RKO (cell line): ENCODE results near the gene SLC4A11.
"Not testable (repeated sequence)": the region's sequence is repeated elsewhere in the genome, so short reads cannot be mapped to it uniquely, and the experiment has no call there.

Experiments
- DNase-seq: peaks from one replicate; pipeline ENCODE4 v3.0.0-alpha.2; 2016; ENCODE audit warnings: low spot score

SLC4A11 gene

DNA sequence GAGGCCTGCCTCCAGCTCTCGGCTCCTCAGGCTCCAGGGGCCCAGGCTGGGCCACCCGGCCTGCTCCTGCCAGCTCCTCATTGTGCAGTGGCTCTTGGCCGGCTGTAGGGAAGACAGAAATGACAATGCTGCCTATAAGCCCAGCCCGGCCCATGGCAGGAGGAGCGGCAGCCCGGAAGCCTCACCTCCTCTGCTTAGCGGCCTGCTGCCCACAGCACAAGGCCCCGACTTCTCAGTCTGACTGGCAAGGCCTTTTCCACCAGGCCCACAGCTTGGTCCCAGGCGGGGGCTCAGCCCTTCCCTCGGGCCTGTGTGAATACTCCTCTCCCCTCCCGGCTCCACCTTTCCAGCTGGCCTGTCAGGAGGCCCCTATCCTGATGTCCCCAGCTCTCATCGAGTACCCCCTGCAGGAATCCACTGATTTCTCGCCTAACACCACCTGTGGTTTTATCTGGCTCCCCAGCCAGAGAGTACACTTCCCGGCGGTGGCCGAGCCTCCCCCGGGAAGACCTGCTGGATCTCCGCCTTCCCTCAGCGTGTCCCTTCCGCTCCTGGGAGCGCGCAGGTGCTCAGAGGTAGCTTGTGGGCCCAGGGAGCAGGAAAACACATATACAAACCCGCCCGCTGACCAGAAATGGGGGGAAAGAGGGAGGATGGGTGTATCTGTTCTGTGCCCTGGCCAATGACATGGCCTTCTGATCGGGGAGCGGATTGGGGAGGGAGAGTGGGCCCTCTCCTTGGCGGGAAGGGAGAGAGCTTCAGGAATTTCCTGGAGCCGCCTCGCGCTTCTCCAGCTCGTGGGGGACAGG lies 35.5 kb downstream of the SLC4A11 start:
- DNase-seq: peak; percentile 68

DNA sequence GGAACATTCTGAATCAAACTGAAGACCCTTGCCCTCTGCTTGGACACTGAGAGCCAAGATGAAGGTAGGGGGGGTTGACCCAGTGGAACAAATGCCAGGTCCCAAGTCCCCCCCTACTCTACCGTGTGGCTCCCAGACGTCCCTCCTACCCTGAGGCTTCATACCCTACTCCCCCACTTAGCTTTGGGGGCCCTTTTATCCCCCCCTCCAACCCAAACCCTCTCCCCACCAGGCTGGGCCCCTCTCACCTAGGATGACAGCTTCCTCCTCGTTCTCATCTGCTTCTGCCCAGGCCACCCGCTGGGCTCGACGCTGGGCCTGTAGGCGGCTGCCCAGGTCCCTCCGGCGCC lies 36.0 kb downstream of the SLC4A11 start:
- DNase-seq: no peak

DNA sequence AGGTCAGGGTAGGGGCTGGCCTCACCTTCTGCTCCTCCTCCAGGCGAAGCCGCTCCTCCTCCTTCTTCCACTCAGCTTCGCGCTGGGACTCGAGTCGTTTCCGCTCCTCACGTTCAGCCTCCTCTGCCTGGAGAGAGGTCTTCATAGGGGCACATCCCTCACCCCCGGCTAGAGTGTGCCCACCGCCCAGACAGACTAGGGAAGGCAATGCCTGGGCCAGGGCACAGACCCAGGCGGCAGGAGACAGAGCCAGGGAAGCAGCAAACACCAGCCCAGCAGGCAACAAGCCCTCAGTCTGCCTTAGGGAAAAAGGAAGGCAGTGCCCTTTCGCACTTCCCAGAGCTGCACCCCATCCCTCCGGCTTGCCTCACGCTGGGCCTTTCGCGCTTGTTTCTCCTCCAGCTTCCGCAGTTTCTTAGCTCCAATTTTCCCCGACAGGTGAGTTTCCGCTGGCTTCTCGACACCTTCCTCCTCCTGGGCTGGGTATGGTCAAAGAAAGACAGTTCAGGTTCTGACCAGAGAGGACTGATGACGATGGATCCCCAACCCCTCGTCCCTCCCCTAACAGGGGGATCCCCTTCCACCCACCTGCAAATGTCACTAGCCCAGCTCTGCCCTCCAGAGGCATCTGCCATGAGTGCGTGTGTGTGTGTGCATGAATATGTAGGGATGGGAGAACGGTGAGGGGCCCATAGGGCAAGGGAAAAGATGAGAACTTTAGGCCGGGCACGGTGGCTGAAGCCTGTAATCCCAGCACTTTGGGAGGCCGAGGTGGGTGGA lies 38.8 kb downstream of the SLC4A11 start:
- DNase-seq: no peak

DNA sequence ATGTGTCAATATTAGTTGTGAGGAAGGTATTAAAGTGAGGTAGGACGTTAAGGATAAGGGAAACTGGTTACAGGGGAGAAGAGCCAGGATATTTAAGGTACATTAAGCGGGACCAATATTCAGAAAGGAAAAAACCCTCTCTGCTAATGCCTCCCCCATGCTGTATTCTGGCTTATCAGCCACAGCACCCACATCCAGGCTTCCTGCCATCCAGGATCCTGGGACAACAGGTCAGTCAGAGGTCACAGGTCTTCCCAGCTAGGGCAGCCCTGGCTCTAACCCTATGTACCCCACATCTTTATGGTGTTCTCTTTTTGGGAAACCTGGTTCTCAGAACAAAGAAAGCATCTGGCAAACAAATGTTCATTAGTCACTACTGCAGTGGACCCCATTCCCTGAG lies 39.8 kb downstream of the SLC4A11 start:
- no peak for DNase-seq

DNA sequence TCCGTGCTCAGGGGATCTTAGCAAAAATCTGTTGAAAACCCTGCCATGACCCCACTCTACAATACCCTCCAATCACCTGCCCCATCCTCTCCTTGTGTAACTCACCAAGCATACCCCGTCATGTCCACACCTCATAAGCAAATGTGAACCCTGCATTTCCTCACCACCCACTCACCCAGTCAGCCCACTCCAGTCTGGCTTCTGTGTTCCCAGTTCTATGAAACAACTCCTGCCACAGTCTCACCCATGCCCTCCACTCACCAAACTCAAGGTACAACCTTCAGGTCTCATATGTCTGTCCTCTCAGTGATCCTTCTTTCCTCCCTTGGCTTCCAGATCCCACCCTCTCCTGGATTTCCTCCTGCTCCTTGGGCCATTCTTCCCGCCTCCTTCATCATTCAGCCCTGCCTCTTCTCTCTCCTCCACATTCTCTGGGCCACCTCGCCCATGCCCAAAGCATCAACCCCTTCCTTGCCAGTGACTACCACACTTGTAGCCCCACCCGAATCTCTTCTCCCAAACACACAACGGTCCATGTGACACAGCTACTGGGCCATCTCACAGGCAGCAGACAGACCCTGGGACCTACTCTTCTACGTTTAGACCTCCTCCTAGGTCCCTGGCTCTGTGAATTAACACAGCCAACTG lies 43.3 kb downstream of the SLC4A11 start:
- DNase-seq: no peak

DNA sequence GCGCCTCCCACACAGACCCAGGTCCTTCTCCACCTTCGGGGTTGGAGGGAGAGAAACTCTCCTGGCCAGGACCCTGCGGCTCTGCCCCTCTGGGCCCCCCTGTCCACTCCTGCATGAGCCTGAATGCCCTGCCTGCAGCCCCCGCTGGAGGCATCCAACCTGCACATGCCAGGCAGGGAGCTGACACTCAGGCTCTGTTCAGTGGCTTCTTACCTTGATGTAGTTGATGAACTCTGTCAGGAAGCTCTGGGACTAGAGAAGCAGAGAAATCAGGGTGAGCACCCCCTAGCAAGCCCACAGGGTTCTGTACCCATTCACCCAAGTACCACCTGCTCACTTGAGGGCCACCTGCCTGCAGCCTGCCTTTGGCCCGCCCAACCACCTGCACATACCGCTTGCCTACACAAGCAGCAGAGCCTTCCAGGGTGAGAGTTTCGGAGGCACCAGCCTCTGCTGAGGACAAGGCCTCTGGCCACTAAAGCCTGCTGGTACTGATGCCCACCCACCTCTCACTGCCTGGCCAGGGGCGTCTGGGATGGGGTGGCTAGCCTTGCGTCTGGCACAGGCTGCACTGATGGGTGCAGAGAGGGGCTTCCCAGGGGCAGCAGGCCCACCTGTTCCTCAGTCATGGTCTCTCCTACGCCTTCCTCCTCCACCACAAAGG lies 44.2 kb downstream of the SLC4A11 start:
- no peak for DNase-seq

DNA sequence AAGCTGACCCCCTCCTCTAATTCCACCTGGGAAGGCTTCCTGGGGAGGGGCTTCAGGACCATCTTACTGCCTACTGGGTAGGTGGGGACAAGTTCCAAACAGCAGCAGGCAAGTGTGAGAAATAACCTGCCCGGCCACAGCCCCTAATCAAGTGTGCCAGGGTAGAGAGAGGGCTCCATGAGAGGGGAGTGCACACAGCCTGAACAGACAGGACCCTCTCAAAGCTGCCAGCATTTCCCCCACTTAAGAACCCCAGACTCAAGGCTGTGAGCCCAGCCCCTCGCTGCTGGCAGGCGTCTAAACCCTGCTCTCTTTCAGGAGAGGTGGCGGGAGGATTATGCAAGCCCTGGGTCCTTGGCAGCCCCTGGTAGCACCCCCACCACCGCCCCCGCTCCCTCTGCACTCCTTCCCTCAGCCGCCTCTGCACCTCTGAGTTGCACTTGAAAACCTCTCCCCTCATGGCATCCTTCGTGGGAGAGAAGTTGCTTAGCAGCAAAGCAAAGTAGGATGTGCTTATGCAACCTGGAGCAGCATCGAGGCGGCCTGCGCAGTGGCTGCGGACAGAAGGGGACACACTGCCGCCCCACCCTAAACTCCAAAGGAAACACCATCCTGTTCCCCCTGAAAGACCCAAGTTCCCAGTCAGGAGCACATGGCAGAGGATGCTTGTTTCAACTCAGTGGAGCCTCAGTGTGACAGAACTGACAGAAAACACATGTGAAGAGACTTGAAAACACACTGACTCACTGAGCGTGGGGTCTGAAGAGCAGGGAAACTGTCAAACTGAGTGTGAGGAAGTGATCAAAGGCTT lies 45.0 kb downstream of the SLC4A11 start:
- DNase-seq: no peak

DNA sequence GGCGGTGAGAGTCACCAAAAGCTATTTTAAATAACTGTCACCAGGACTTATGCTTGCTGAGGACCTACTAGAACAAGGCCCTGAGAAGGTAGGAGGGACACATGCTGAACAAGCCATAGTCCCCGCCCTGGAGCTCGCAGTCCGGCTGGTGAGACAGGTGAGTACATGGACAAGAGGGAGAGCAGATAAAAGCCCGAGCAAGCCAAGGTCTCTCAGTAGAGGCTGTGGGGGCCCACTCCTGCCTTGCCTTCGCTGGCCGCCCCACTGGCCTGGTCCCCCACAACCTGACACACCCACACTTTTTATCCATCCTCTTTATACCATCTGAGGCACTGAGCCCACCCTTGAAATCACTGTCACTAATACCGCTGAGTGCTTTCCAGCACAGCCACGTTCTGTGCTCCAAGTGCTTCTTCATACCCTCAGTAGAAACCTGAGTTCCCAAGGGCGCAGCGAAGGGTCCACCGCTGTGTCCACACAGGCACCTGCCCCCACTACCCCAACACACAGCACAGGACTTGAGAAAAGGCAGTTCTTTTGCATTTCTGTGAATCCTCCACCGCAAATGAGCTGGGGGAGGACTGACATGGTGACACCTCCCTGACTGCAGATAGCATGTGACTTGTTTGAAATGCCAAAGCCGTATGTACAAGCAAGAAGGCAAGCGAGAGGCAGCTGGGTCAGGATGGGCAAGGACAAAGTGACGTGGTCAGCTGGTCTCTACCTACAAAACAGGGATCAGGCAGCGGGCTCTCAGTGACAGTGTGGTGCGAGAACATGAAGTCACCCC lies 46.6 kb downstream of the SLC4A11 start:
- no peak for DNase-seq

DNA sequence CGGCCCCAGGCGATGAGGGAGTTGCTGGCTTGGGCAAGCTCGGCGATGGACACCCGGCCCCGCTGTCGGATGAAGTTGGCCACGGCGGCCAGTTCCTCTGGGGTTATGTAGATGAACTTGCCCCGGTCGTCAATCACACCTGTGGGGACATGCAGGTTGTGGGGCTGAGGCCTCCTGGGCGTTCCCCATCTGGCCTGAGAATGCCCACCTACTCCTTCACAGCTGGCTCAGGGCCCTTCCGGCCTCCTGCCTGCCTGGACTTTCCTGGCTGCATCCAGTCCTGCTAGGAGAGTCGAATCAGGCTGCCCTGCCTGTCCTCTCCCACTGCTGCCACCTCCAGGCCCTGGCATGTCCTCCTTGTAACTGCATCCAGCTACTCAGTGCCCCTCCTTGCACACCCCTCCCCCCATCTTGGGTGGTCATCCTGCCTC lies 48.3 kb downstream of the SLC4A11 start:
- DNase-seq: no peak

DNA sequence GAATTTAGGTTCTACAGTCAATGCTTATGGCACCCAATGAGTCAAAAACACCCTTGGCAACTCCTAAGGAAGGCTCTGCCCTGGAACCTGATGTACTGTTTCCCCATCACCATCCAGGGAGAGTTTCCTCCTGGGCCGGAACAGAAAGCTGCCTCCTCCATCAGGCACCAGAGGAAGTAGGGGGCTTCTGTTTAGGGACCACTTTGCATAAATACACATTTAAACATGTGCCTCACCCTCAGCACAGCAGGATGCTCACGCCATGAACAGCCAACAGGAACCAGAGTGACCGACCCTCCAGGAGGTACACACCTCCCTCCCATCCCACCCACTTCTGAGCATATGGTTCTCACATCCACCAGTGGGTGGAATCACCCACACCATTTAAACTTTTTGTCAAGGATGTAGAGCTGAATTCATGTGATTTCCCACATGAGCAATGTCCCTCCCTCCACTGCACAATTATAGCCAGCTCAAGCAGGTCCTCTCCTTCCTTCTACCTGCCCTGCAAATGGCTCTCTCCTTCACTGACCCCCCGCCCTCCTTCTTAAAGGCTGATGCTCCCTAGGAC lies 49.3 kb downstream of the SLC4A11 start:
- no peak for DNase-seq

DNA sequence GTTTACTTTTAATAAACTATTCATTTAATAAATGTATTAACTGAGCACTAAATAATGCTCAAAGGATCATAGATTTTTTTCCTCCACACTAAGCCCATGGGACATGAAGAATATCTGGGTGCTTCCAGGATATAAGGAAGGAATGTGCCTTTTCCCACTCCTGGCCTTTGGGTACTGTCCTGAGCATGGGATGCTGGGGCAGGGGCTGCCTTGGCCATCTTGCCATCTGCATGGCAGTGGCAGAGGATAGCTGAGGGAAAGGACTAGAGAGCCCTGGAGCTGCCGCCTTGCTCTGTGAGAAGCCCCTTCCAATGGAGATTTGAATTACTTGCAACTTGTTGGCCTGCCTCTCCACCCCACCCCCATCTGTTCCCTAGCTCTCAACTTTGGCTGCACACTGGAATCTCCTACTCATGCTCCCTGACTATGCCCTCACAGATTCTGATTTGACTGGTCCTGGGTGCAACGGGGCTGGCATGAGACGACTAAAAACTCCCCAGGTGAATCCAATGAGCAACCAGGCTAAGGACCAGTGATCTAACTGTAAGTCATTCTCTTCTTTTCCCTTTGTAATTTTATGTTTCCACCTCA lies 50.1 kb downstream of the SLC4A11 start:
- peak; percentile 32 for DNase-seq

DNA sequence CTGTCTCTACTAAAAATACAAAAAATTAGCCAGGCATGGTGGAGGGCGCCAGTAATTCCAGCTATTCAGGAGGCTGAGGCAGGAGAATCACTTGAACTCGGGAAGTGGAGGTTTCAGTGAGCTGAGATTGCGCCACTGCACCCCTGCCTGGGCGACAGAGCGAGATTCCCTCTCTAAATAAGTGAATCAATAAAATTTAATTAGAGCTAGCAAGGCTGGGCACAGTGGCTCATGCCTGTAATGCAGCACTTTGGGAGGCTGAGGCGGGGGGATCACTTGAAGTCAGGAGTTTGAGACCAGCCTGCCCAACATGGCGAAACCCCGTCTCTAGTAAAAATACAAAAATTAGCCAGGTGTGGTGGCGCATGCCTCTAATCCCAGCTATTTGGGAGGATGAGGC lies 51.1 kb downstream of the SLC4A11 start:
- not testable (repeated sequence) for DNase-seq

DNA sequence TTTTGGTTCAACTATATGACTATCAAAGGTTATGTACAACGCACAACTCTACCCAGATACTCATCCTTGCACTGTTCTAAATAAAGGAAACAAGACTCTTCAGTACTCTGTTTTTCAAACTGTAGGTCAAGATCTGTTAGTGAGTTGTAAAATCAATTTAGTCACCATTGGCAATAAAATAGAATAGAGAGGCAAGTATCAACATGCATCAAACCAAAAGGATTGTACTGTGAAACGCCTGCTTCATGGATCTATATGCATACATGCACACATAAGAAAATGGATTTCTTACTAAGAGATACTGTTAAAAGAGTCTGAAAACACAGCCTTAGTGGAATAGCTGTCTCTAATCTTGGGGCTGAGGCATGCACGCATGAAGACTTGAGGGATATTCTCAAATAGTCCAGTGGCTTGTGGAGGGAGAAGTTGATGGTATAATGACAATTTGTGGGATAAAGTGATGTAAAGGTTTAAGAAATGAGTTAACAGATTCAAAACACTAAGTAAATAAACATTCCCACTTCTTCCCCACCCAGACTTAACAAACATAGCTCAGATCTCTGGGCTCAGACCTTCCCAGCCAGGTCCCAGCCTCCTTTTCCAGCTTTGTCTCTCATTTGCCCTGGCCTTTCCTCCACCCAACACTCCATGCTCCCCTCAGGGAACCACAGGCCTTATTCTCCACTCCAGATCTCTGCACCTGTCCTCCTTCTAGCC lies 54.9 kb downstream of the SLC4A11 start:
- no peak for DNase-seq

DNA sequence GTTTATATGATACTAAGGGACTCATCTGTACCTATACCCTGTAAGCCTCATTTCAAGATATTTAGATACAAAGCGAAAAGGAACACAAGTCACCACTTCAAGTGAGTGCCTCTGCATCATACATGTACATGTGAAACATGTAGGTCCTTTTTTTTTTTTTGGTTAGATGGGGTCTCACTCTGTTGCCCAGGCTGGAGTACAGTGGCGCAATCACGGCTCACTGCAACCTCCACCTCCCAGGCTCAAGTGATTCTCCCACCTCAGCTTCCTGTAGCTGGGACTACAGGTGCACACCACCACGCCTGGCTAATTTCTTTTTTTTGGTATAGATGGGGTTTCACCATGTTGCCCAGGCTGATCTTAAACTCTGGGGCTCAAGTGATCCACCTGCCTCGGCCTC lies 56.6 kb downstream of the SLC4A11 start:
- DNase-seq: not testable (repeated sequence)

DNA sequence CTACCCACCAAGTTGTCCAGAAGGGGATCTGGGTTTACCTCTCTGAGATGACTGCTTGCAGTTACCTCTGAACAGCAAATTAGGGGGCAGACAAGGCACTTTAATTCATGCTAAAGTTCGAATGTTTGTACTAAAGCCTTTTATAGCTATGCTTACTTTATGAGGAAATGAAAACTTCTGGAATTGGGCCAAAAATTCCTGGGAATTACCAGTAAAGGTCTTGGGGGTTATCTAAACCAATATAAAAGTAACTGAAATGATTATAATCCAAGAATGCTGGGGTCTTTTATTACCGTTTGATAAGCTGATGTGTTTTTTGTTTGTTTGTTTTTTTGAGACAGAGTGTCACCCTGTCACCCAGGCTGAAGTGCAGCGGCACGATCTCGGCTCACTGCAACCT lies 57.7 kb downstream of the SLC4A11 start:
- DNase-seq: no peak

DNA sequence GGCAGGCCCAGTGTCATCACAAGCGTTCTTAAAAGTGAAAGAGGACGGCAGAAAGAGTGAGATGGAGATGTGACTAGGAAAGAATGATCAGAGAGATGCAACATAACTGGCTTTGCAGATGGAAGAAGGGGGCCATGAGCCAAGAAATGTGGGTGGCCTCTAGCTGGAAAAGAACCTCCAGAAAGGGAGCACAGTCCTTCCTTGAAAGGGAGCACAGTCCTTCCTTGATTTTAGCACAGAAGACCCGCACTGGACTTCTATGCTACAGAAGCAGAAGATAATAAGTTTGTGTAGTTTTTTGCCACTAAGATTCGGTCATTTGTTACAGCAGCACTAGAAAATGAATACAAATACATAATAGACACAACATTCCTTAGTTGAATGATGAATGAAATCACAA lies 58.7 kb downstream of the SLC4A11 start:
- DNase-seq: no peak

DNA sequence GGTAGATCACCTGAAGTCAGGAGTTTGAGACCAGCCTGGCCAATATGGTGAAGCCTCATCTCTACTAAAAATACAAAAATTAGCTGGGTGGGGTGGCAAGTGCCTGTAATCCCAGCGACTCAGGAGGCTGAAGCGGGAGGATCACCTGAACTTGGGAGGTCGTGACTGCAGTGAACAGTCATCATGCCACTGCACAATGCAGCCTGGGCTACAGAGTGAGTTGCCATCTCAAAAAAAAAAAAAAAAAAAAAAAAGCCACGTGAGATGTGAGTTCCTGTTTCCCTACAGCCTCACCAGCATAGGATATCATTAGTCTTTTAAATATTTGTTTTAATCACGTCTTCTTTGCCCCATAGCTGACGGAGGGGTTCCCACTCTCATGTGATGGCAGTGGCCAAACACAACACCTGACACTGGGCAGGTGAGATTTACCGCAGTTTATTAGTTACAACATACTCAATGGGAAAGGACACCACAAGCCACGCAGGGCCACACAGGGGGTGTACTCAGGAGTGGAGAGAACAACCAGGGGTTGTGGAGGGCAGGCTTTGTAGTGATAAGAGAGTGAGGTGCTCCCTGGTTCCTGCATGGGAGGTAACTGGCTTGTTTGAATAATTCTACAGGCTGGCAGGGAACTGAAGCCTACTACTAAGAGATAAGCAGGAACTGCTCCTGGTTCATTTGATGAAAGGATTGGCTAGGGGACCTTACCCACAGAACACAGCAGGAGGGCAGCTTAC lies 61.1 kb downstream of the SLC4A11 start:
- no peak for DNase-seq
